Measurements from ENCODE around the gene SLC6A3.

SLC6A3 gene

DNA sequence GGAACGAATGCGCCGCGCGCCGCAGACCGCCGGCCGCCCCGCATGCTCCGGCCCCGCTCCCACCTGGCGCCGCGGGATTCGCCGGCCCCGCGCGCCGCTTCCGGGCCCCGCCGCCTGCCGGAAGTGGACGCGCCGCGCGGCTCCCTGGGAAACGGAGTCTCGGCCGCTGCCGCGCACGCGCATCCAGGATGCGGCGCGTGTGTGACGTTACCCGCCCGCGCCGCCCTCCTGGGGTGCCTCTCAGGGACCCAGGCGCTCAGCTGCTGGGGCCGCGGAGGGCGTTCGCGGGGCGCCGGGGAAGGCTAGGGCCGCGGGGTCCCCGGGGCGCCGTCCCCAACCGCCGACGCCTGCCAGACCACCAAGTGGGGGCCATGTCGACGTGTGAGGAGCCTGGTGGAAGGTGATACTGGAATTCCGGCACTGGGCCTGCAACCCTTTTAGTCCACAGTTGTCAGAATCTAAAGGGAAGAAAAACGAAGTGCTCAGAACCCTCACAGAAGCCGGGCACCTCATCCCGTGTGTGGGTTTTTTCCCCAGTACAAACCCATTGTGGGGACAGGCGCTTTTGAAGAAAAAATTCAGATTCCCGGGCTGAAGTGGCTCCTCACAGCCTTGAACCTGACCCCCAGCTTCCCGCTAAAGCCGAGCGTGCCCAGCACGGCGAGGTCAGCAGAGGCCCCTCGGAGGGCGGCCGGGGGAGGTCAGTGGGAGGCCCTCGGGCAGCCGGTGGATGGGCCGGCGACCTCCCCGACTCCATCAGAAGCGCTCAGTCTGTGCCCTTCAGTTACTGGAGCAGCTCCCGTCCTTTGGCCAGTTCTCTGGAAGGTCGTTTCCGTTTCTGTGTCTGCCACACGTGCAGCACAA lies 100.0 kb downstream of the SLC6A3 start, which contains the start of gene CLPTM1L:
Gene CLPTM1L, minus strand, starts transcription at position 125 of the 864 bp plus-strand sequence. CDS start 258 bp downstream, outside the sequence.
- DNase-seq, result peak; percentile 88

DNA sequence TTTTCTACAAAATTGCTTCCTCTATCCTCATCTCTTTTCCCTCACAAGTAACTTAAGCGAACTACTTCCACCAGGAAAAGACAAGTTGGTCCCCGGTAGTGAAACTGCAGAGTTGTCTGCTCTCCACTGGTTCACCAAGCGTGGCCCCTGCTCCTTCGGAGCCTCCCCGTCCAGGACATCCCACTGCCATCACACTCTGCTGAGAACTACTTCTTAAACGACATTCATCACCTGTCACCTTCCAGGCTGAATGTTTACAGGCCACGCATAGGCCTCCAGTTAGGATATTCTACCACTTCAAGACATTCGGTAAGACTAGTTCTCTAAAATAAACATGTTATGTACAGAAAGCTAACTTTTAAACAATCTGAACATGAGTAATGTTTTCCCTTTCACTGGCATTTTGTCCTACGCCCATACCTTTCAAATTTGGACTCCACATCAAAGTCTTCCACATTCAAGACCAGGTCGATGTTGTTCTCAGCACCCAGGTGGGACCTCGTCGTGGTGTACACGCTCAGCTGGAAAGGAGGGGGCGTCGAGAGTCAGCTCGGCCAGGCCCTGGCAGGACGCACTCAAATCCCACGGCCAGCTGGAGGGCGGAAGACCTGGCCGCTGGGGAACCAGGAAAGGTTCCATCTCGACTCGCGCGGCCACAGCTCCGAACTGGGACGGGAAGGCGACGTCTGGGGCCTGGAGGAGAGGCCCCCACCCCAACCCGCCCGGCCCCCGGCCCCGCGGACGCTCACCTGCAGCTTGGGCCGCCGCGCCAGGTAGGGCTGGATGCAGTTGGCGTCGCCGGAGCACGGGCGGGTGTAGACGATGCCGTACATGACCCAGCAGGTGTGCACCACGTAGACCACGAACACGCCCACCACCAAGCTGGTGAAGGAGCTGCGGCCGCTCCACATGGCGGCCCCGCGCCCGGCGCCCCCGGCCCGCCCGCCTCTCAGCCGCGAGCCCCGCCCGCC lies 101.0 kb downstream of the SLC6A3 start:
- peak in 1 of 2 donors; percentile 20 for DNase-seq

DNA sequence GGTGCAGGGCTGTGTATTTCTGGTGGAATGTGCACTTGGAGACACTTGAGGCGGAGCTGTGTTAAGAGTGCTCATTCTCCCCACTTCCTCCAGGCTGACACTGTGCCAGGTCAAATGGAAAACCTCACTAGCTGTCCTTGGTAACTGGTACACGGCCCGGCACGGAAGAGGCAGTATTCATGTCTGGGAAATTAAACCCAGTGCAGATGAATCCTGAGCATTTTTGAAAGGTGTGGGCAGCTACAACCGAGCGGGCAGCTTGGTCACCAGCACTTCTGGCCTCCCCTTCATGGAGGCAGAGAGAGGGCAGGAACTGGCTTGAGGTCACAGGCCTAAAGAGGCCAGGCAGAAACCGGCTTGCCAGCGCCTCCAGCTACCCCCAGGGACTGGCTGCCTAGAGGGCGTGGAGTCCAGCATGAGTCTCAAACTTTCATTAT lies 101.9 kb downstream of the SLC6A3 start:
- DNase-seq, result no peak

Measured in CD4-positive, alpha-beta T cell treated with Interleukin-4 for 1 hour (primary cell).